Brain microvascular endothelial cell (primary cell): ENCODE data around the gene SKAP2.

ENCODE experiments used
- DNase-seq: peaks from one replicate; pipeline ENCODE4 v3.0.0-alpha.2; 2020
- H3K27ac ChIP-seq: fragments of 250-450 bp; sonication (Bioruptor Pico); 2 replicates; pipeline ENCODE4 v1.5.1; 2020; ENCODE audit warnings: mild to moderate bottlenecking, moderate library complexity
- H3K27me3 ChIP-seq: fragments of 250-450 bp; sonication (Bioruptor Pico); replicated peaks from 2 replicates; pipeline ENCODE4 v1.5.1; 2020; ENCODE audit warnings: mild to moderate bottlenecking
- H3K36me3 ChIP-seq: fragments of 250-450 bp; sonication (Bioruptor Pico); replicated peaks from 2 replicates; pipeline ENCODE4 v1.5.1; 2020; ENCODE audit warnings: mild to moderate bottlenecking
- H3K4me3 ChIP-seq: 2 replicates; pipeline ENCODE4 v1.5.1; 2011; ENCODE audit warnings: low read depth, mild to moderate bottlenecking, control low read depth, low read length, moderate library complexity
- in situ Hi-C: cut with HindIII; loops from 2 replicates; pipeline ENCODE4 v1.10.0; 2017; ENCODE audit warnings: low sequenced_read_pairs, low pct_ligation_motif_present
- TF ChIP-seq, protein P1 (sequence below): IDR thresholded peaks from 2 replicates; pipeline ENCODE4 v1.5.1; 2011; ENCODE audit warnings: low read depth, mild to moderate bottlenecking, moderate library complexity, low read length, control low read depth, inconsistent platforms; ENCODE audit errors: missing control alignments

SKAP2 gene

DNA sequence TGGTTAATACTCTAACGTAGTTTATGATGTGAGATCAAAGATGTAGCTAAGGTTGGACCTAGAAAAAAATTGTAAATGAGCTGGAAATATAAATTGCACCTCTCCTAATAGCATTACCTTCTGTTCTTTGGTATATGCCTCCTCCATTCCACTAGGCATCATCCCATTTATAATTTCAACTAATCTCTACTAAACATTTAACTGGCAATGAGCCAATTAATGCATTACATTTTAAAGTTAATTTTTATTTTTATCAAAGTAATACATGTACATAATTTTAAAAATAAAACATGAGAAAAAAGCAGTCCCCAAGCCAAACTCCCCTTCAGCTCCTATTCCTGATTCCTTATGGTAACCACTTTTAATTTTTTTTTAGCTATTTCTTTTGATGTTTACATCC lies 35.1 kb upstream of the SKAP2 start:
- in situ Hi-C loops: no loop called here
- no peaks in the 10 kb centered on the region for H3K27me3 ChIP-seq
- H3K27ac ChIP-seq: no peak overlapping the region
- H3K4me3 ChIP-seq: no peak overlapping the region
- DNase-seq: no peak
- H3K36me3 ChIP-seq: no peaks in the 10 kb centered on the region
- TF ChIP-seq, protein P1, sequence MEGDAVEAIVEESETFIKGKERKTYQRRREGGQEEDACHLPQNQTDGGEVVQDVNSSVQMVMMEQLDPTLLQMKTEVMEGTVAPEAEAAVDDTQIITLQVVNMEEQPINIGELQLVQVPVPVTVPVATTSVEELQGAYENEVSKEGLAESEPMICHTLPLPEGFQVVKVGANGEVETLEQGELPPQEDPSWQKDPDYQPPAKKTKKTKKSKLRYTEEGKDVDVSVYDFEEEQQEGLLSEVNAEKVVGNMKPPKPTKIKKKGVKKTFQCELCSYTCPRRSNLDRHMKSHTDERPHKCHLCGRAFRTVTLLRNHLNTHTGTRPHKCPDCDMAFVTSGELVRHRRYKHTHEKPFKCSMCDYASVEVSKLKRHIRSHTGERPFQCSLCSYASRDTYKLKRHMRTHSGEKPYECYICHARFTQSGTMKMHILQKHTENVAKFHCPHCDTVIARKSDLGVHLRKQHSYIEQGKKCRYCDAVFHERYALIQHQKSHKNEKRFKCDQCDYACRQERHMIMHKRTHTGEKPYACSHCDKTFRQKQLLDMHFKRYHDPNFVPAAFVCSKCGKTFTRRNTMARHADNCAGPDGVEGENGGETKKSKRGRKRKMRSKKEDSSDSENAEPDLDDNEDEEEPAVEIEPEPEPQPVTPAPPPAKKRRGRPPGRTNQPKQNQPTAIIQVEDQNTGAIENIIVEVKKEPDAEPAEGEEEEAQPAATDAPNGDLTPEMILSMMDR: no peak

DNA sequence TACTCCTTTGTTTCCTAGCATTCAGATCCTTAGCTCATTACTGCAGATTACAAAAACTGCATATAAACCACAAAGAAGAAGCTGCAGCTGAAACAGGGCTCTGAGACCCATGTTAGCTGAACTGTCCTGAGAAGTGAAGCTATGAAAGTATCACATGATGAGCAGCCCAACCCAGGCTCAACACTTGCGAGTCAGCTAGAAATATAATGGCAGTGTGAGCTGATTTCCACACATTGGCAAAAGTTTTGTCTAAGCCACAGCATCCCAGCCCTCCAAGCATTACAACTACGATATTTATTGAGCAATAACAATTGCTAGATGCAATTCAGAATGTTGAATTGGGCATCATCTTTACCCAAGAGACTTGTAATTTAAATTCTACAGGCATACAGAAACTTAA lies 34.5 kb upstream of the SKAP2 start:
- TF ChIP-seq, protein P1: no peak
- Histone ChIP-seq H3K4me3 (no peak overlapping the region), H3K36me3 (no peaks in the 10 kb centered on the region), H3K27me3 (no peaks in the 10 kb centered on the region), H3K27ac (no peak overlapping the region)
- in situ Hi-C loops: no loop called here
- DNase-seq: no peak

DNA sequence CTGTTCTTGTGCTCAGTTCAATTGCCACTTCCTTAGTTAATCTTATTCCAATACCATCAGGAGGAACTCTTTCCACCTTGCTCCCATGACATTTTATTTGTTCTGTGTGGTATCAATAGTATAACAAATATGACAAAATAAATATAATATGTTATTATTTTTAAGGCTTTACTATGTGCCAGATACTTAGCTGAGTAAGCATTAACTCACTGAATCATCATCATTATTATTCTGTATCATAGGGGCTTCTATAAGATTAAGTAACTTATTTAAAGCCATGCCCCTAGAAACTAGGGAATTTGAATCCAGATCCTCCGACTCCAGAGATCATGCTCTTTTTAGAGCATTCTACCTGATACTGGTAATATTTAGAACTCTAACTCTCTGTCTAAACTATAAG lies 33.5 kb upstream of the SKAP2 start:
- TF ChIP-seq, protein P1: no peak
- no peak for DNase-seq
- Histone ChIP-seq H3K27ac (no peak overlapping the region), H3K4me3 (no peak overlapping the region), H3K36me3 (no peaks in the 10 kb centered on the region), H3K27me3 (no peaks in the 10 kb centered on the region)
- in situ Hi-C loops: no loop called here

DNA sequence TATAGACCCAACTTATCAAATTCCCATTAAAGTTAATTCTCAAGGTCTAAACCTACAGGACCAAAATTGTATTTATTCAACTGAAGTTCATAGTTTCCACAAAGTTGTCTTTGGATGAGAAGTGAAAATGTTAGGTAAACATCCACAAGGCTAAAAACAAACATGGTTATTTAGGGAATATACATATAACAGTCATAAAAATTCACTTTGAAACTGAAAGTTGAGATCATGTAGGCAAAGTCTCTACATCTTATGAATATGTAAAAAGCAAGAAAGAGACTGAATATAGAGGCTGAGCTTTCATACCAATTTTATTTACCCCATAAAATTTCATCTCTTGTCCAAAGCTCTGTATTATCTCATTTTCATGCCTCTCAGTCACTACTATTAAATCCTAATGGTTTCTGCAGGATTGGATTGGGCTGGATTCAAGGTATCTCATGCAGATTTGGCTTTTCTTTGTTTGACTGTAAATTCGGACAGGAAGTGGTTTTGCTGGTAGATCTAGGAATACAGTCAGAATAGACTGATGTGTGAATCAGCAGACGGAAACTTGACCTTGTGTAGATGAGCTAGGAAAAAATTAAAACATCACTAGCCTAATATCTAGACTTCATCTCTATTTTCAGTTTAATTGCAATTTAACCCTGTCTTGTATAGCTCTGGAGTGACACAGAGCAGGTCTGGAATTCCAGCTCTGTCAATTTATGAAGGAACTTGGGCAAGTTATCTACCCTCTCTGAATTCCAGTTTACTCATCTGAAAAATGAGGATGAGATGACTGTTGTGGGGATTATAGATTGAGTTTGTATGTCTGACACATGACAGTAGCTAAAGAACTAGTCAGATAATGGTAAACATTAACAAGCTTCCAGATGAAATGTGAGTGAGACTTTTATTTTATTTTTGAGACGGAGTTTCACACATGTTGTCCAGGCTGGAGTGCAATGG lies 27.3 kb upstream of the SKAP2 start:
- Histone ChIP-seq H3K27ac (no peak overlapping the region), H3K36me3 (no peaks in the 10 kb centered on the region), H3K4me3 (no peak overlapping the region), H3K27me3 (no peaks in the 10 kb centered on the region)
- in situ Hi-C loops: no loop called here
- no peak for DNase-seq
- TF ChIP-seq, protein P1: no peak

DNA sequence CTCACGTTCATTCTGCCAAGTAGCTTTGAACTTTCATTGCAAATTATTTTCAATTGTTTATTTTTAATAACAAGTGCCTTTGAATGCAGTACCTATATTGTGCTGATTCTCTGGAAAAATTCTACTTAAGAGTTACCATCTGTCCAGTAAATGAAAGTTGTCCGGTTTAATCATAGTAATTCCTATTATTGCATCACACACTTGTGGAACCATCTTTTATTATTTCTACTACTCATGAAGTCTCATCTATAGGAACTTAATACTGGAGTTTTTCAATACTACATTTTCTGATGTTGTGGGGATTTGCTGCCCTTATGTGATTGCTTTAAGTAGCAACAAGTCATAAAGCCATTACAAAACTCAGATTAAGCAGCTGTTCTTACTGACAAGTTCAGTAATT lies 16.5 kb upstream of the SKAP2 start:
- no peak for DNase-seq
- no peaks in the 10 kb centered on the region for H3K36me3 ChIP-seq
- no peaks in the 10 kb centered on the region for H3K27me3 ChIP-seq
- no peak overlapping the region for H3K27ac ChIP-seq
- no peak overlapping the region for H3K4me3 ChIP-seq
- TF ChIP-seq, protein P1: no peak
- in situ Hi-C loops: no loop called here
